IMR-90 (cell line): ENCODE results near the gene PTPMT1. TPM values are rescaled to one million over a fixed set of nuclear protein-coding genes. Genes with fewer than 3 reads are reported as not detected.

ENCODE experiments used
- ATAC-seq: fragments of 200-7000 bp; cut with Tn5 transposase; 2 replicates; pipeline ENCODE4 v1.9.1; 2020; ENCODE audit warnings: low read depth, mild to moderate bottlenecking, moderate library complexity
- BruUV-seq: library from RNA; stranded (reverse); fragments of 400-500 nt; replicated peaks from 2 replicates; lab custom pipeline; 2021; lab: Mats Ljungman, UMichigan
- CTCF ChIA-PET: fragments of 300-600 bp; formaldehyde crosslinking; extraction: SDS; loops from one replicate; lab custom pipeline; 2021; ENCODE audit warnings: antibody characterized with exemption; lab: Yijun Ruan, JAX
- POLR2A ChIA-PET: fragments of 300-600 bp; sonication (Branson Sonifier 250); formaldehyde crosslinking; loops from one replicate; lab custom pipeline; 2022; ENCODE audit warnings: antibody characterized with exemption; ENCODE audit not compliant: unreplicated experiment; lab: Charles Lee
- DNase-seq: peaks from one replicate; pipeline ENCODE4 v3.0.0; 2013
- H2AFZ ChIP-seq: replicated peaks from 2 replicates; pipeline ENCODE3; 2013; ENCODE audit warnings: low read length, mild to moderate bottlenecking; ENCODE audit not compliant: poor library complexity
- H2AK5ac ChIP-seq: 2 replicates; pipeline ENCODE4 v1.6.1; 2013; ENCODE audit warnings: low read depth, low read length, inconsistent platforms
- H2AK9ac ChIP-seq: replicated peaks from 2 replicates; pipeline ENCODE3; 2013; ENCODE audit warnings: mild to moderate bottlenecking, low read depth, low read length, moderate library complexity; ENCODE audit not compliant: poor library complexity
- H2BK120ac ChIP-seq: 2 replicates; pipeline ENCODE4 v1.6.1; 2013; ENCODE audit warnings: low read depth, low read length, inconsistent platforms
- H2BK15ac ChIP-seq: 3 replicates; pipeline ENCODE4 v1.6.1; 2013; ENCODE audit warnings: low read depth, low read length, inconsistent platforms
- H2BK20ac ChIP-seq: 2 replicates; pipeline ENCODE4 v1.6.1; 2013; ENCODE audit warnings: low read depth, mild to moderate bottlenecking, inconsistent platforms, low read length, moderate library complexity
- H2BK5ac ChIP-seq: 2 replicates; pipeline ENCODE4 v1.6.1; 2013; ENCODE audit warnings: mild to moderate bottlenecking, low read depth, low read length, inconsistent platforms; ENCODE audit not compliant: poor library complexity, severe bottlenecking
- H3K14ac ChIP-seq: replicated peaks from 2 replicates; pipeline ENCODE4 v1.6.1; 2013; ENCODE audit warnings: low read depth, low read length, inconsistent platforms
- H3K18ac ChIP-seq: 2 replicates; pipeline ENCODE4 v1.6.1; 2013; ENCODE audit warnings: low read depth, low read length, control low read depth
- H3K23ac ChIP-seq: 2 replicates; pipeline ENCODE4 v1.6.1; 2013; ENCODE audit warnings: low read depth, low read length, inconsistent platforms
- H3K27ac ChIP-seq: 2 replicates; pipeline ENCODE4 v1.5.1; 2013; ENCODE audit warnings: mild to moderate bottlenecking, control low read depth, low read length; ENCODE audit not compliant: insufficient read depth
- H3K27me3 ChIP-seq: 2 replicates; pipeline ENCODE4 v1.6.1; 2013; ENCODE audit warnings: low read length; ENCODE audit not compliant: control insufficient read depth, insufficient read depth
- H3K36me3 ChIP-seq: 2 replicates; pipeline ENCODE4 v1.6.1; 2013; ENCODE audit warnings: low read length, mixed read lengths; ENCODE audit not compliant: control insufficient read depth, insufficient read depth
- H3K4ac ChIP-seq: 2 replicates; pipeline ENCODE4 v1.6.1; 2013; ENCODE audit warnings: low read depth, low read length, inconsistent platforms
- H3K4me1 ChIP-seq: 2 replicates; pipeline ENCODE4 v1.6.1; 2013; ENCODE audit warnings: low read length, mixed read lengths; ENCODE audit not compliant: control insufficient read depth, insufficient read depth
- H3K4me2 ChIP-seq: 2 replicates; pipeline ENCODE4 v1.6.1; 2013; ENCODE audit warnings: low read depth, mild to moderate bottlenecking, control low read depth, low read length, moderate library complexity
- H3K4me3 ChIP-seq: 2 replicates; pipeline ENCODE4 v1.5.1; 2013; ENCODE audit warnings: low read depth, mild to moderate bottlenecking, control low read depth, low read length, moderate library complexity; ENCODE audit not compliant: insufficient read depth
- H3K56ac ChIP-seq: 2 replicates; pipeline ENCODE4 v1.6.1; 2013; ENCODE audit warnings: low read length, inconsistent platforms; ENCODE audit not compliant: insufficient read depth; ENCODE audit errors: extremely low read depth
- H3K79me1 ChIP-seq, 2 experiments: 2 replicates each; pipeline ENCODE4 v1.6.1; 2013; ENCODE audit warnings: low read length in 2 of 2, inconsistent platforms in 1 of 2, low read depth in 1 of 2
- H3K9ac ChIP-seq: 2 replicates; pipeline ENCODE4 v1.6.1; 2013; ENCODE audit warnings: low read depth, low read length, control low read depth
- H3K9me1 ChIP-seq: 2 replicates; pipeline ENCODE4 v1.6.1; 2013; ENCODE audit warnings: low read length, inconsistent platforms; ENCODE audit not compliant: insufficient read depth
- H3K9me3 ChIP-seq: 2 replicates; pipeline ENCODE4 v1.6.1; 2013; ENCODE audit warnings: low read length; ENCODE audit not compliant: control insufficient read depth, insufficient read depth
- H4K20me1 ChIP-seq: 2 replicates; pipeline ENCODE4 v1.6.1; 2013; ENCODE audit warnings: low read length, inconsistent platforms; ENCODE audit not compliant: insufficient read depth
- H4K5ac ChIP-seq: 2 replicates; pipeline ENCODE4 v1.6.1; 2013; ENCODE audit warnings: mild to moderate bottlenecking, low read depth, low read length, control low read depth
- H4K8ac ChIP-seq, 2 experiments: 2 replicates each; pipeline ENCODE4 v1.6.1; 2013; ENCODE audit warnings: low read depth in 2 of 2, low read length in 2 of 2, control low read depth in 1 of 2, inconsistent platforms in 1 of 2
- H4K91ac ChIP-seq: 2 replicates; pipeline ENCODE4 v1.6.1; 2013; ENCODE audit warnings: low read depth, low read length, inconsistent platforms; ENCODE audit not compliant: insufficient read depth
- CTCF ChIP-seq: conservative IDR thresholded peaks from 2 replicates; pipeline ENCODE4 v1.5.1; 2012; ENCODE audit warnings: mild to moderate bottlenecking, low read depth, low read length, improper control_type of control experiment
- ELK1 ChIP-seq: fragments of 150-350 bp; IDR thresholded peaks from 2 replicates; pipeline ENCODE4 v1.6.1; 2016; ENCODE audit warnings: low read depth, mild to moderate bottlenecking, low read length, moderate library complexity, borderline replicate concordance
- MXI1 ChIP-seq: IDR thresholded peaks from 2 replicates; pipeline ENCODE4 v1.6.1; 2012; ENCODE audit warnings: low read depth, mild to moderate bottlenecking, low read length, moderate library complexity, borderline replicate concordance
- WGBS, 2 experiments: methylation state at CpG; one replicate each; pipeline versions ENCODE4 v1.1.5 to v1.1.7; 2013; ENCODE audit warnings: missing lambda C conversion rate in 2 of 2; ENCODE audit not compliant: insufficient read length in 1 of 2; ENCODE audit errors: extremely low coverage in 2 of 2; 5-methylcytosine and 5-hydroxymethylcytosine counted together
- dilution Hi-C: fragments of 300-500 bp; cut with HindIII; formaldehyde crosslinking; loops from one replicate; pipeline ENCODE4 v1.14.3; 2018; ENCODE audit warnings: low sequenced_read_pairs; ENCODE audit not compliant: unreplicated experiment
- in situ Hi-C: fragments of 300-500 bp; cut with MboI; formaldehyde crosslinking; loops from 3 replicates; pipeline ENCODE4 v1.14.3; 2019; ENCODE audit warnings: low sequenced_read_pairs, inconsistent platforms, mixed read lengths
- intact Hi-C: fragments of 100-400 bp; cut with micrococcal nuclease; formaldehyde crosslinking; loops from 2 replicates; pipeline ENCODE4 v1.10.0; 2022
- polyA plus RNA-seq, 3 experiments: library from polyadenylated mRNA; depleted of rRNA; stranded (reverse); fragments of >200 nt; gene quantifications; 2 replicates each; pipeline ENCODE4 v1.2.3, GENCODE V29; 2012; ENCODE audit warnings: low replicate concordance in 1 of 3
- total RNA-seq: library from RNA; depleted of rRNA; stranded (reverse); fragments of >200 nt; gene quantifications from 2 replicates; pipeline ENCODE4 v1.2.3, GENCODE V29; 2012

The PTPMT1 gene
- total and polyA plus RNA-seq, 2 of the 4 experiments (the other 2 are of a cell fraction), result 51.6 to 55.0 TPM

GRCh38 chr11:47595029-47595428, 29.6 kb downstream of the PTPMT1 start:
- ATAC-seq, result no peak

More at GRCh38 chr11:47595029-47595428, 29.6 kb downstream of the PTPMT1 start:
- Histone ChIP-seq H2BK15ac (no peak overlapping the region), H4K20me1 (no peaks in the 10 kb centered on the region), H2BK120ac (no peak overlapping the region), H2BK5ac (no peak overlapping the region), H3K9me3 (no peaks in the 10 kb centered on the region; the same call in 1 of the 2 replicates), H3K4me2 (no peak overlapping the region), H2AK5ac (no peak overlapping the region), H3K23ac (no peak overlapping the region), H3K9me1 (no peaks in the 10 kb centered on the region), H3K27ac (no peak overlapping the region), H3K4me3 (no peak overlapping the region), H3K36me3 (no peaks in the 10 kb centered on the region), H4K91ac (no peak overlapping the region), H4K8ac (no peak overlapping the region), H2AK9ac (no peak overlapping the region), H2BK20ac (no peak overlapping the region), H3K4ac (no peak overlapping the region), H3K14ac (no peak overlapping the region), H3K9ac (no peak overlapping the region), H3K4me1 (no peaks in the 10 kb centered on the region), H3K79me1 (no peaks in the 10 kb centered on the region), H3K56ac (no peak overlapping the region), H3K27me3 (peaks cover 52% of the 10 kb centered on the region), H4K5ac (no peak overlapping the region), H3K18ac (no peak overlapping the region), H2AFZ (no peak overlapping the region)
- WGBS, 2 experiments, result 40% methylated on average over 2 of the region's 7 CpGs; no CpG with 5 or more reads in 1 of the 2 experiments
- ChIA-PET CTCF (interaction anchor here (0.9 to 1.1 kb wide), 3 partner anchors 9 to 31 kb away, joined by 3 to 6 read pairs (median 5); partner anchors contain the start of gene FAM180B), POLR2A (no interaction called here)
- dilution Hi-C loops (no loop called here), intact Hi-C loops (no loop called here), in situ Hi-C loops (no loop called here)
- TF ChIP-seq MXI1, result no peak
- TF ChIP-seq ELK1, result no peak
- no peak for TF ChIP-seq CTCF
- no peak for DNase-seq
- BruUV-seq, result no TSS peak
